GM21360 (cell line): ENCODE results near the gene DTX2.
"Not testable (repeated sequence)": the region's sequence is repeated elsewhere in the genome, so short reads cannot be mapped to it uniquely, and the experiment has no call there.

Experiments used
- ATAC-seq: cut with Tn5 transposase; IDR thresholded peaks from one replicate; pipeline ENCODE4 v1.9.1; 2021; ENCODE audit warnings: mild to moderate bottlenecking, moderate library complexity; ENCODE audit not compliant: unreplicated experiment

The DTX2 gene

DNA sequence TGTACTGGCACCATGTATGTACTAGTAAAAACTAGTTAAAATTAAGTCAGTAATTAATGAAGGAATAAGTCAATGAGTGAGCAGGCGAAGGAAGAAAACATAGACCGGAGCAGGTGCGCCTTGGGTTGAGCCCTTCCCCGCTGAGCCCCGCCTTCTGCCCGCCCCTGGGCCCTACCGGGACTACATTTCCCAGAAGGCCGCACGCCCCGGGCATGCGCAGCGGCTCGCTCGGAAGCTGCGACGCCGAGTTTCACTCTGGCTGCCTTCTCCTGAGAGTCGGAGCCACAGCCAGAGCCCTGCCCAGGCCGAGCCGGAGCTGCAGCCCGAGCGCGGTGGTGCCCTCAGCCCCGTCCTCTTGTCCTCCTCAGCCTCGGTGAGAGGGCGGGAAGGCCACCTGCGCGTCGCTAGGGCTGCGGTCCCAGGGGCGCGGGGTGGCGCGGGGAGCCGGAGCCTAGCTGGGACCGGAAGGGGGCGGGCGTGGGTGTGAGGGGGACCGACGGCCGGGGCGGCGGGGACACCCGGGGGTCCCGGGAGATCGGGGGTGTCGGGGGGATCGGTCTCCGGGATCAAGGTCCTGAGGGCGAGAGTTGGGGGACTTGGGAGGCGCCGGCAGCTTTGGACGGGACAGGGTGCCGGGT, at the start of gene DTX2:
Gene DTX2, plus strand, starts transcription at position 246 of the 638 bp plus-strand sequence. CDS start 18,801 bp downstream, outside the sequence.
- ATAC-seq: peak; percentile 94

DNA sequence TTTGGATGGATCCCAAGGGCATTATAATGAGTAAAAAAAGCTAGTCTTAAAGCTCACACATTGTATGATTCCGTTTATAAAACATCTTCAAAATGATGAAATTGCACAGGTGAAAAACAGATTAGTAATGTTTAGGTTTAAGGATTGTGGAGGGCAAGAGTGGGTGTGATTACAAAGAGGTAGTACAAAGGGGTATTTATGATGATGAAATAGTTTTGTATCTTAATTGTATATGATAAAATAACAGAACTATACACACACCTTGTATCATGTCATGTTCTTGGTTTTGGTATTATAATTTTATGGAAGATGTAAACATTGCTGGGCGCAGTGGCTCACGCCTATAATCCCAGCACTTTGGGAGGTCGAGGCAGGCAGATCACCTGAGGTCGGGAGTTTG, 49.3 kb upstream of the DTX2 start:
- no peak for ATAC-seq

DNA sequence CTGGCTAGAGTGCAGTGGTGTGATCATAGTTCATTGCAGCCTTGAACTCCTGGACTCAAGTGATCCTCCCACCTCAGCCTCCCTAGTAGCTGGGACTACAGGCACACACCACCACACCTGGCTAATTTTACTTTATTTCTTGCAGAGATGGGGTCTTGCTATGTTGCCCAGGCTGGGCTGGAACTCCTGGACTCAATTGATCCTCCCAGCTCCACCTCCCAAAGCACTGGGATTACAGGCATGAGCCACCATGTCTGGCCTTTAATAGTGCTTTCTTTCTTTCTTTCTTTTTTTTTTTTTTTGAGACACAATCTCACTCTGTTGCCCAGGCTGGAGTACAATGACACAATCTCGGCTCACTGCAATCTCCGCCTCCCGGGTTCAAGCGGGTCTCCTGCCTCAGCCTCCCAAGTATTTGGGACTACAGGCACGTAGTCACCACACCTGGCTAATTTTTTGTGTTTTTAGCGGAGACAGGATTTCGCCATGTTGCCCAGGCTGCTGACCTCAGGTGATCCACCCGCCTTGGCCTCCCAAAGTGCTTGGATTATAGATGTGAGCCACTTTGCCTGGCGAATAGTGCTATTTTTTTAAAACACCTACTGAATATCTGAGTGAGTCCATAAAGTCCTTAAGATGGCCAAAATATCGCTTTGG, 43.7 kb upstream of the DTX2 start:
- ATAC-seq: not testable (repeated sequence)

DNA sequence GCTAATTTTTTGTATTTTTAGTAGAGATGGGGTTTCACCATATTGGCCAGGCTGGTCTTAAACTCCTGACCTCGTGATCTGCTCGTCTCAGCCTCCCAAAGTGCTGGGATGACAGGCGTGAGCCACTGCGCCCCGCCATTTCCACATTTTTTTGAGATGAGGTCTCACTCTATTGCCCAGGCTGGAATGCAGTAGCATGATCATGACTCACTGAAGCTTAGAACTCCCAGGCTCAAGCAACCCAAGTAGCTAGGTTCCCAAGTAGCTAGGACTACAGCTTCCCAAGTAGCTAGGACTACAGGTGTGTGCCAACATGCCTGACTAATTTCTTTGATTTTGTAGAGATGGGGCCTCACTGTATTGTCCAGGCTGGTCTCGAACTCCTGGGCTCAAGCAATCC, 40.4 kb upstream of the DTX2 start:
- not testable (repeated sequence) for ATAC-seq

DNA sequence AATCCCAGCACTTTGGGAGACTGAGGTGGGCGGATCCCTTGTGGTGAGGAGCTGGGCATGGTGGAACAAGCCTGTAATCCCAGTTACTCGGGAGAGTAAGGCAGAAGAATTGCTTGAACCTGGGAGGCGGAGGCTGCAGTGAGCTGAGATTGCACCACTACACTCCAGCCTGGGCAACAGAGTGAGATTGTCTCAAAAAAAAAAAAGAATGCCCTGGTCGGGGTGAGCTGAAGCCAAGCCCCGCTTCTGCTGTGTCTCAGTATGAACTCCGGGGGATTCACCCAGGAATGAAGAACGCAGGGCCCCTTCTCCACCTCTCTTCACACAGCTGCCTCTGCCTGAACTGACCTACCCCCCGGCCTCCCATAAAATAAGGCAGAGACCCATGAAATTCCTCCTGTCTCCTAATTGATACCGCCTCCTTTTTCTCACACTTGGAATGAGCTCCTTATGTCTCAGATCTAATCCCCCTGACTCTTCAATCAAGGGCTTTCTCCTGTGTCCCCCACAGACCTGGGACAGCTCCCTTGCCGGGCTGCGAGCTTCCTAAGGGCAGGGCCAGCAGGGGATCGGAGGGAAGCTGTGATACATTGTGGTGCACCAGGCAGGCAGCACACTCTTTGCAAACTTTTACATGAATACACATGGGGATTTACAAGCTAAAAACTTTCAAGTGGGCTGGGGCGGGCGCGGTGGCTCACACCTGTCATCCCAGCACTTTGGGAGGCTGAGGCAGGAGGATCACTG, 37.7 kb upstream of the DTX2 start:
- ATAC-seq: no peak

DNA sequence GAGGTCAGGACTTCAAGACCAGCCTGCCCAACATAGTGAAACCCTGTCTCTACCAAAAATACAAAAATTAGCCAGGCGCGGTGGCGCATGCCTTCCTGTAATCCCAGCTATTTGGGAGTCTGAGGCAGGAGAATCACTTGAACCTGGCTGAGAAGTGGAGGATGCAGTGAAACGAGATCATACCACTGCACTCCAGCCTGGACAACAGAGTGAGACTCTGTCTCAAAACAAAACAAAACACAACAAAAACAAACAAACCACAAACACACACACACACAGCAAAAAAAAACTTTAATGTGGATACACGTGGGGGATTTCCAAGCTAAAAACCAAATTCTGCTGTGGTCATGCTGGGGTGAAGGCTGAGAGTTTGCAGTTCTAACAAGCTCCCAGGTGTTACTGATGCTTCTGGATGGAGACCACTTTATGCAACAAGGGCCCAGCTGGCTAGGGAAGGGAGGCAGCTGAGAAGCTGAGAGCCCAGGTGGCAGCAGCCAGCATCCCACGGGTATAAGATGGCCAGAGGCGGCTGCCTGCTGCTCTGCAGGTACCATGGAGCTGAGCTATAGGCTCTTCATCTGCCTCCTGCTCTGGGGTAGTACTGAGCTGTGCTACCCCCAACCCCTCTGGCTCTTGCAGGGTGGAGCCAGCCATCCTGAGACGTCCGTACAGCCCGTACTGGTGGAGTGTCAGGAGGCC, 36.9 kb upstream of the DTX2 start, which contains the start of gene ZP3:
Gene ZP3, plus strand, starts transcription at position 538 of the 699 bp plus-strand sequence. Its CDS starts 15 bp downstream, at position 553.
- ATAC-seq: no peak

DNA sequence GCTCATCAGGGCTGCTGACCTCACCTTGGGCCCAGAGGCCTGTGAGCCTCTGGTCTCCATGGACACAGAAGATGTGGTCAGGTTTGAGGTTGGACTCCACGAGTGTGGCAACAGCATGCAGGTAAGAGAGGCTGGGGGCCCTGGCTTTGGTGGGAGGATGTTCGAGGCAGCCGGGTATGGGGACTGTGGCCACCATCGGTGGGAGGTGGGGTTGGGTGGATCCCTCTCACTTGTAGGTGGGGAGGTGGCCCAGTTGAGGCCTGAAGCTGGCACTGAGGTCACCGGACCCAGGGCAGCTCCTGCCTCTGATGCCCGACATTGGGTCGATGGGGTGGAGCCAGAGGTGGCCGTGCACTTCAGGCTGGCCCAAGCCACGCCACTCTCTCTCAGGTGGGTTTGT, 36.4 kb upstream of the DTX2 start:
- no peak for ATAC-seq

DNA sequence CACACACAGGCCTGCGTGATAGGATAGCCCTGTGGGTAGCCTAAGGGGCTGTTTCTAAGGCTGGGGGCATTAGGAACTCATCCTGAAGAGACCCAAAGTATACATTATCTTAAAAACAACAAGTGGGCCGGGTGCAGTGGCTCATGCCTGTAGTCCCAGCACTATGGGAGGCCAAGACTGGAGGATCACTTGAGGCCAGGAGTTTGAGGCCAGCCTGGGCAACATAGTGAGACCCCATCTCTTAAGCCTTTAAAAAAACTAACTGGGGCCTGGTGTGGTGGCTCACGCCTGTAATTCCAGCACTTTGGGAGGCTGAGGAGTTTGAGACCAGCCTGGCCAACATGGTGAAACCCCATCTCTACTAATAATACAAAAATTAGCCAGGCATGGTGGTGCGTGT, 36.0 kb upstream of the DTX2 start:
- ATAC-seq: not testable (repeated sequence)

DNA sequence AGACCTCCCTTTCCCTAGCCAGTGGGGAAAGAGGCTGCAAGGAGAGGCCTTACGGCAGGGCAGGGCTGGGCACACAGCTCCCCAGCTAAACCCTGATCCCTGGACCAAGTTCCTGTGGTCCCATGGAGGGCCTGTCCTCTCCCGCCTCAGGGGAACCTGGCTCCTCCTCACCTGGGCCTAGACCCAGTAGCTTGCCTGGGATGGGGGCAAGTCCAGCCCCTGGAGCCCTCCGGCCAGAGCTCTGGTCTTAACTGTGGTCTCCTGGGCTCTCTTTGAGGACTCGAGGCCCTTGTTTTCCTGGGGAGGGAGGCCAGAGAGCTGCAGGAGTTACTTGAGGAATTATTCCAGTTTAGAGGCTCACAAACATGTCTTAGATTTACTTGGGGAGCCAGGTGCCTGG, 35.3 kb upstream of the DTX2 start:
- ATAC-seq: no peak

DNA sequence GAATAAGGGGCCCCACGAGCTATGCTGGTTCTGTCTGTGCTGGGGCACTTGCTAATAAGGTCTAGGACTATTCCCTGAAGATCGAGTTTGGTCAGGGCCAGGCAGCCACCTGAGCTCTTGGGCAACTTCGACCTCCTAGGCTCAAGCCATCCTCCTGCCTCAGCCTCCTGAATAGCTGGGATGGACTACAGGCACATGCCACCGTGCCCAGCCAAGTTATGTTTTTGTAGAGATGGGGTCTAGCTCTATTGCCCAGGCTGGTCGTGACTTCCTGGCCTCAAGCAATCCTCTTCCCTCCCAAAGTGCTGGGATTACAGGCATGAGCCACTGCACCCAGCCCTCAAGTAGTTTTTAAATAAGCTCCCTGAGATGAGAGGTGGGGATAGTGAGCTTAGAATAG, 33.9 kb upstream of the DTX2 start:
- no peak for ATAC-seq

DNA sequence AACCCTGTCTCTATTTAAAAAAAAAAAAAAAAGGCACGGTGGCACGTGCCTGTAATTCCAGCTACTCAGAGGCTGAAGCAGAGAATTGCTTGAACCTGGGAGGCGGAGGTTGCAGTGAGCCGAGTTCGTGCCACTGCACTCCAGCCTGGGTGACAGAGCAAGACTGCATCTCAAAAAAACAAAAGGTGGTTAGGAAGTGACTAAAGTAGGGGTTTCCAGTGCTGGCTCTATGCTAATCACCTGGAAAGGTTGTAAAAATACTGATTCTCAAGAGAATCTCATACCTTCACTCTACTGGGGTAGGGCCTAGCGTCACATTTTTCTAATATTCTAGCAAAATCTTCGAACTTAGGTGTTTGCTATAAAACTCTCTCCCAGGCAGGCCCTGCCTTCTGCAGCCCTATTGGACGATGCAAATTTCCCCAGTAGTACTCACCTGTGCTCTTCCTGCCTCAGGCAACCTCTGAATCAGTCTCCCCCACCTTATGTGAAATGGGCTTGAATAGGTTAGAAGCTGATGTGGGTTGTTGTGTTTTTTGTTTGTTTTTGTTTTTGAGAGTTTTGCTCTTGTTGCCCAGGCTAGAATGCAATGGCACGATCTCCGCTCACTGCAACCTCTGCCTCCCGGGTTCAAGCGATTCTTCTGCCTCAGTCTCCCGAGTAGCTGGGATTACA, 33.2 kb upstream of the DTX2 start:
- no peak for ATAC-seq

DNA sequence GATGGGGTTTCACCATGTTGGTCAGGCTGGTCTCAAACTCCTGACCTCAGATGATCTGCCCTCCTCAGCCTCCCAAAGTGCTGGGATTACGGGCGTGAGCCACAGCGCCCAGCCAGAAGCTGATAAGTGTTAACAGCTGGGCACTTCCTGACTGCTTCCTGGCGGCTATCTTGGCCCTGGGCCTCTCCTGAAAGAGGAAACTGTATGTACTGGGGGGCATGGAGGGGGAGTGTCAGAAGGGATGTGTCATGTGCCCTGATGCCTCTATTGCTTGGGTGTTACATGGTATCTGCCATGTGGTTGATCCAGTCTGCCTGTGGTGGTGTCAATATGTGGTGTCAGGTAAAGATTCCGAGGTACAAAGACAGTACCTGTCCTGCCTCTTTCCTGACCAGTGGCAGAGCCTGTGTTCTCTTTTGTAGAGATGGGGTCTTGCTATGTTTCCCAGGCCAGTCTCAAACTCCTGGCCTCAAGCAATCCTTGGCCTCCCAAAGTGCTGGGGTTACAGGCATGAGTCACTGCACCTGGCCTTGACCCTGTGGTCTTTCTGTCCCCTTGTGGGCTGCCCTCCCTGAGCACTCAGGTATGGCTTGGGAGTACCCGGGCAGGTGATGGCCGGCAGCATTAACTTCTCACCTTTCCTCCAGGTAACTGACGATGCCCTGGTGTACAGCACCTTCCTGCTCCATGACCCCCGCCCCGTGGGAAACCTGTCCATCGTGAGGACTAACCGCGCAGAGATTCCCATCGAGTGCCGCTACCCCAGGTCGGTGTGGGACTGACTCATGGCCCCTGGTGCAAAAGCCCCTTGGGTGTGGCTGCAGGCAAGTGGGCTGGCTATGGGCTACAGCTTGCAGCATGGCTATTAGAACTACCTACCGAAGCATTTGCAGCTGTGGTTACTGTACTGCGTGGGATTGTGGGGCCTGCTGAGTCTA, 32.4 kb upstream of the DTX2 start:
- ATAC-seq: no peak

DNA sequence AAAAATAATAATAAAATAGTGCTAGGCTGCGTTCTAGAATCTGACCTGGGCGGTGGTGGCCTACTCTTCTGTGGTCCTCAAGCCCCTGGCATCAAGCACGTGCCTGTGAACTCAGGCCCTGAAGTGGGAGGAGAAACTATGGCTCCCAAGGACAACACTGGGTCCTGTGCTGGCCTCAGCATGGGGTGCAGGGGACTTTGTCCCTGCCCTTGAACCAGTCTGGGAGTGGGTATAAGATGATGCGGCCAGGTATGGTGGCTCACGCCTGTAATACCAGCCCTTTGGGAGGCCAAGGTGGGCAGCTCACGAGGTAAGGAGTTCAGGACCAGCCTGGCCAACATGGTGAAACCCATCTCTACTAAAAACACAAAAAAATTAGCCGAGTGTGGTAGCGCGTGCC, 31.3 kb upstream of the DTX2 start:
- ATAC-seq: no peak

DNA sequence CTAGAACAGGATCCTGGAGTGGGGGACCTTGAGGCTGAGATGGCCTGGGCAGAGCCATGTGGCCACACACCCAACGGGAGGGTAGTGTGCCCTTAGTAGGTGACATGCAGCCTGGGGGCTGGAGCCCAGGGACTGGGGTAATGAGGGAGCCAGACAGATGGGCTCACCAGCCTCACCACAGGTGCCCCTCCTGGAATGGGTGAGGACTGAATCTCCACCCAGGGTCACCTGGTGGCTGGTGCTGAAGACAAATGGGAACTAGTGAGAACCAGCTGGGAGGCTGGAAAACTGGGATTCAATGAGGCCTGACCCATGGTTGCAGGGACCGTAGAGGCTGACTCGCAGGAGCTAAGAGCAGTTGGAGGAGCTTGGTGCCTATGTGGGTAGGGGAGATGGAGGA, 30.7 kb upstream of the DTX2 start:
- ATAC-seq: no peak

DNA sequence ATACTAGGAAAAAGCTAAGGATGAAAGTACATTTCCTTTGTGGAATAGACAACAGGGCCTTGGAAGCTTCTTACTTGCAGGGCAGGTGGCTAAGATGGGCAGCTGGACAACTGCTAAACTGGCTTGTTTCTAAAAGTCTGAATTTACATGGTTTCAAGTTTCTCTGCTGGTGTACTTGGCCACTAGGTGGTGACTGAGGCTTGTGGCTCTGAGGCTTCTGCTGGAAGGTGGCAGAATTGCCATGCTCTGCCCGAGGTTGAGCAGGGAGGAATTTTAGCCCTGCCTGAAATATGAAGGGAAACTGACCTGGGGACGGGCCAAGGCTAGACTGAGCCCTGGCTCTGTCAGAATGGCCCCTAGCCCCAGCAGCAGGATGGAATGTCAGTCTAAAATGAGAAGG, 23.6 kb upstream of the DTX2 start:
- ATAC-seq: not testable (repeated sequence)

DNA sequence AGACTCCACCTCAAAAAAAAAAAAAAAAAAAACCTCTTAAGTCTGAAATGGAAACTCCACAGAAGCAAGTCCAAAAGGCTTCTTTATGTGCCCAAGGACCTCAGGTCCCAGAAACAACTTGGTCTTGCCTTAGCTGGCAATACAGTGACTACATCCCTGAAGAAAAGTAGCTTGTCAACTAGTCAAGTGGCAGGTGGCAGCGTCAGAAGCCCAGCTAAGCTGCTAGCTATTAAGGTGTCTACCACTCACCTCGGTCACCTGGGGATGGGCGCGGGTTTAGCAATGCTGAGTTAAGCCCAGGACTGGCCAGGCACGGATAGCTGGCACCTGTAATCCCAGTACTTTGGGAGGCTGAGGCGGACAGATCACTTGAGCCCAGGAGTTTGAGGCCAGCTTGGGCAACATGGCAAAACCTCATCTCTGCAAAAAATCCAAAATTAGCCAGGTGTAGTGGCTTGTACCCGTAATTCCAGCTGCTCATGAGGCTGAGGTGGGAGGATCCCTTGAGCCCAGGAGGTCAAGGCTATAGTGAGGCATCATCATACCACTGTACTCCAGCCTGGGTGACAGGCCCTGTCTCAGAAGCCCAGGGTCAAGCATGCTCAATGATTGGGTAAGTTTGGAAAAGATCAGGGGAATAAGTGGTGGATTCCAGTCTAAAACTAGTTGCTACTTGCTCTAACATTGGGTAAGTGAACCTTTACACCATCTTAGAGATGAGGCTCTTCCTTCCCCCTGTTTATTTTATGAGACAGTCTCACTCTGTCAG, 22.2 kb upstream of the DTX2 start:
- ATAC-seq: not testable (repeated sequence)

DNA sequence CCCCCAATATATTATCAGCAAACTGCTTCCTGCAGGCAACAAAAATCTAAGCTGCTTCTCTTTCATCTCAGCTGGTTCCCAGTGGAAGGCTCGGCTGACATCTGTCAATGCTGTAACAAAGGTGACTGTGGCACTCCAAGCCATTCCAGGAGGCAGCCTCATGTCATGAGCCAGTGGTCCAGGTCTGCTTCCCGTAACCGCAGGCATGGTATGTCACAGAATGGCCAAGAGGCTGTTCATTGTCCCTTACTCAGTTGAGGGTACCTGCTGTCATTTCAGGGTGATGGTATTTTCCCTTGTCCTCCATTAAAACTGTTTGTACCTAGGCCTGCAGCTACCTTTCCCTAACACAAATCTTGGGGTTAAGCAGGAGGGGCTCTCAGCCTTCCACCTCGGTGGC, 21.1 kb upstream of the DTX2 start:
- ATAC-seq: not testable (repeated sequence)

DNA sequence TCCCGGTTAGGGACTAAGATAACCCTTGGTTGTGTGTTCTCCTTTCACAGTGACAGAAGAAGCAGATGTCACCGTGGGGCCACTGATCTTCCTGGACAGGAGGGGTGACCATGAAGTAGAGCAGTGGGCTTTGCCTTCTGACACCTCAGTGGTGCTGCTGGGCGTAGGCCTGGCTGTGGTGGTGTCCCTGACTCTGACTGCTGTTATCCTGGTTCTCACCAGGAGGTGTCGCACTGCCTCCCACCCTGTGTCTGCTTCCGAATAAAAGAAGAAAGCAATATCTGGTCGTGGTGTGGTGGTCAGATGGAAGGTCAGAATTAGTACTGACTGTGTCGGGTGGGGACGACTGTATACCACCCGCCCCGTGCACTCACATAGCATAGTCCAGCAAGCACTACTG, 19.7 kb upstream of the DTX2 start:
- not testable (repeated sequence) for ATAC-seq
